Measurements from ENCODE around the gene TBCCD1. TPM values are rescaled to one million over a fixed set of nuclear protein-coding genes. Genes with fewer than 3 reads are reported as not detected.

The TBCCD1 gene
- total and polyA plus RNA-seq, 10 donors: 3.7 to 22.1 (median 12.6) TPM

- 87 to 93% (median 91%) methylated on average over 4 of the region's 4 CpGs for WGBS, 5 donors
- intact Hi-C loops (cut with DNase I; ENCODE audit: low total_unique reads): no loop called here
- Histone ChIP-seq H3K4me3 (no peak overlapping the region), H3K36me3 (no peaks in the 10 kb centered on the region), H3K9me3 (no peaks in the 10 kb centered on the region), H3K27me3 (replicated peaks in 1 of 7) (no peaks in the 10 kb centered on the region), H3K4me1 (no peaks in the 10 kb centered on the region), H3K27ac (no peak overlapping the region)
- no peak for DNase-seq
- TF ChIP-seq CTCF (IDR thresholded peaks at IDR 0.05 in 8 of 11, conservative IDR thresholded peaks at IDR 0.05 in 3 of 11) (no peak), POLR2A (IDR thresholded peaks at IDR 0.05) (no peak), POLR2AphosphoS5 (IDR thresholded peaks at IDR 0.05) (no peak)
Observed at GRCh38 chr3:186598794-186599141, 31.6 kb upstream of the TBCCD1 start.

GRCh38 chr3:186598108-186598784 is 31.1 kb upstream of the TBCCD1 start:
- WGBS, 5 donors: 86 to 92% (median 88%) methylated on average over 11 of the region's 11 CpGs
- Histone ChIP-seq H3K9me3 (no peaks in the 10 kb centered on the region), H3K4me3 (no peak overlapping the region), H3K36me3 (no peaks in the 10 kb centered on the region), H3K4me1 (no peaks in the 10 kb centered on the region), H3K27ac (no peak overlapping the region), H3K27me3 (replicated peaks in 1 of 7) (no peaks in the 10 kb centered on the region)
- DNase-seq: no peak
- TF ChIP-seq POLR2A (IDR thresholded peaks at IDR 0.05) (no peak), POLR2AphosphoS5 (IDR thresholded peaks at IDR 0.05) (no peak), CTCF (IDR thresholded peaks at IDR 0.05 in 8 of 11, conservative IDR thresholded peaks at IDR 0.05 in 3 of 11) (no peak)
- intact Hi-C loops (cut with DNase I; ENCODE audit: low total_unique reads): no loop called here

- Histone ChIP-seq H3K27ac (no peak overlapping the region), H3K9me3 (no peaks in the 10 kb centered on the region), H3K27me3 (replicated peaks in 1 of 7) (no peaks in the 10 kb centered on the region), H3K4me1 (no peaks in the 10 kb centered on the region), H3K36me3 (no peaks in the 10 kb centered on the region), H3K4me3 (no peak overlapping the region)
- WGBS, 5 donors: 66 to 75% (median 70%) methylated on average over 17 of the region's 17 CpGs
- DNase-seq: no peak
- TF ChIP-seq POLR2AphosphoS5 (IDR thresholded peaks at IDR 0.05): no peak
- no peak for TF ChIP-seq POLR2A (IDR thresholded peaks at IDR 0.05)
- no peak for TF ChIP-seq CTCF (IDR thresholded peaks at IDR 0.05 in 8 of 11, conservative IDR thresholded peaks at IDR 0.05 in 3 of 11)
- intact Hi-C loops (cut with DNase I; ENCODE audit: low total_unique reads): no loop called here
Observed at GRCh38 chr3:186596568-186597287, 29.6 kb upstream of the TBCCD1 start.

DNA sequence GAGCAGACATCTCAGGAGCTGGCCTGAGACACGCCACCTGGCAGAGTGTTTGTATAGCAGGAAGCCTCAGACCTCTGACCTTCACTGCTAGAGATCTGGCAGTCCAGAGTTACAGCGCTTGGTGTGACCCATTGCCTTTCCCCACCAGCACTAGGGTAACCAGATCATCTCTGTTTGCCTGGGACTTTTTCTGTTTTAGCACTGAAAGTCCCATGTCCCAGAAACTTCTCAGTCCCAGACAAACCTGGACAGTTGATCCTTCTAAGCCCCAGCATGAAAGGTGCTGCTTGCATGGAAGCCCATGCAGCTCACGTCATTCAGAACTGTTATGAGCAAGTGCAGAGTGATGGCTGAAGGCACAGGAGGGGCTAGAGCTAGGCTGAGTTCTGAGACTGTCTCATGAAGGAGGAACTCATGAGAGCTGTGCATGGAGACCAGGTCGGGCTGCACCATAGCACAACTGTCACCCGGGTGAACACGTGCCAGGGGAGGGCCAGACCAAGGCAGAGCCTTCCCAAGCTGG is 27.5 kb upstream of the TBCCD1 start:
- no peak for DNase-seq
- Histone ChIP-seq H3K27me3 (replicated peaks in 1 of 7) (no peaks in the 10 kb centered on the region), H3K36me3 (no peaks in the 10 kb centered on the region), H3K4me3 (no peak overlapping the region), H3K27ac (no peak overlapping the region), H3K4me1 (no peaks in the 10 kb centered on the region), H3K9me3 (no peaks in the 10 kb centered on the region)
- no peak for TF ChIP-seq POLR2A (IDR thresholded peaks at IDR 0.05)
- TF ChIP-seq POLR2AphosphoS5 (IDR thresholded peaks at IDR 0.05): no peak
- no peak for TF ChIP-seq CTCF (IDR thresholded peaks at IDR 0.05 in 8 of 11, conservative IDR thresholded peaks at IDR 0.05 in 3 of 11)
- intact Hi-C loops (cut with DNase I; ENCODE audit: low total_unique reads): no loop called here
- WGBS, 5 donors: 75 to 84% (median 80%) methylated on average over 6 of the region's 6 CpGs
